Embryonic facial prominence (tissue), 1 donor: ENCODE results near the gene POLD3.

Experiments
- DNase-seq: peaks from one replicate; pipeline ENCODE4 v3.0.0-alpha.2; 2016; ENCODE audit errors: extremely low spot score

Gene POLD3

DNA sequence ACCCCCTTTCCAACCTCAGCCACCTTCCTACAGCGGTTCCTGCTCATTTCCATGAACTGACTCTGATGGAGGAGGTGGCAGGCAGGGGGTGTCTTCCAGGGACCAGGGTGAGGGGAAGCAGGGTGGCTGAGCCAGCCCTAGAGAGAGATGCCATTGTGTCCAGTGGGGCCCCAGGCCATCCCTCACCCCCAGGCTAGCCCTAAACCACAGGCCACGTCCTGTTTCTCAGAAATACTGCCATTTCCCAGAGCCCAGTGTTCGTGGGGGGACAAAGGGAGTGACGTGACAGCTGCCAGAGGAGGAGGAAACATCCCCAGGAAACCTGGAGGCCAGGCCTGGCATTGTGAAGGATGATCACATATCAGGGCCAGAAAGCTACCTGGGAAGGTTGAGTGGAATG lies 99.4 kb downstream of the POLD3 start:
- no peak for DNase-seq
